Measurements from ENCODE around the gene ERCC4.

- TF ChIP-seq, protein P1, sequence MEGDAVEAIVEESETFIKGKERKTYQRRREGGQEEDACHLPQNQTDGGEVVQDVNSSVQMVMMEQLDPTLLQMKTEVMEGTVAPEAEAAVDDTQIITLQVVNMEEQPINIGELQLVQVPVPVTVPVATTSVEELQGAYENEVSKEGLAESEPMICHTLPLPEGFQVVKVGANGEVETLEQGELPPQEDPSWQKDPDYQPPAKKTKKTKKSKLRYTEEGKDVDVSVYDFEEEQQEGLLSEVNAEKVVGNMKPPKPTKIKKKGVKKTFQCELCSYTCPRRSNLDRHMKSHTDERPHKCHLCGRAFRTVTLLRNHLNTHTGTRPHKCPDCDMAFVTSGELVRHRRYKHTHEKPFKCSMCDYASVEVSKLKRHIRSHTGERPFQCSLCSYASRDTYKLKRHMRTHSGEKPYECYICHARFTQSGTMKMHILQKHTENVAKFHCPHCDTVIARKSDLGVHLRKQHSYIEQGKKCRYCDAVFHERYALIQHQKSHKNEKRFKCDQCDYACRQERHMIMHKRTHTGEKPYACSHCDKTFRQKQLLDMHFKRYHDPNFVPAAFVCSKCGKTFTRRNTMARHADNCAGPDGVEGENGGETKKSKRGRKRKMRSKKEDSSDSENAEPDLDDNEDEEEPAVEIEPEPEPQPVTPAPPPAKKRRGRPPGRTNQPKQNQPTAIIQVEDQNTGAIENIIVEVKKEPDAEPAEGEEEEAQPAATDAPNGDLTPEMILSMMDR (IDR thresholded peaks at IDR 0.05): no peak
- no peak for TF ChIP-seq POLR2A (IDR thresholded peaks at IDR 0.05)
Observed at GRCh38 chr16:13902677-13903076, 17.3 kb upstream of the ERCC4 start.
